Right renal pelvis (tissue), 4 donors: Measurements from ENCODE around the gene ZNF124. TPM values are rescaled to one million over a fixed set of nuclear protein-coding genes. Genes with fewer than 3 reads are reported as not detected.
"Not testable (repeated sequence)": the region's sequence is repeated elsewhere in the genome, so short reads cannot be mapped to it uniquely, and the experiment has no call there.

Experiments used
- DNase-seq, 4 donors: peaks; one replicate each; pipeline ENCODE4 v3.0.0-alpha.2; 2013; ENCODE audit warnings: low read depth in 4 of 4, low spot score in 3 of 4, missing footprints in 1 of 4
- polyA plus RNA-seq, 4 donors: library from polyadenylated mRNA; unstranded; fragments of 120-200 nt; gene quantifications; one replicate each; pipeline ENCODE4 v1.2.1, GENCODE V29; 2013; ENCODE audit not compliant: insufficient read length in 4 of 4

The ZNF124 gene
- polyA plus RNA-seq = 10 to 100 TPM; 21.8 to 32.0 (median 27.8) TPM

DNA sequence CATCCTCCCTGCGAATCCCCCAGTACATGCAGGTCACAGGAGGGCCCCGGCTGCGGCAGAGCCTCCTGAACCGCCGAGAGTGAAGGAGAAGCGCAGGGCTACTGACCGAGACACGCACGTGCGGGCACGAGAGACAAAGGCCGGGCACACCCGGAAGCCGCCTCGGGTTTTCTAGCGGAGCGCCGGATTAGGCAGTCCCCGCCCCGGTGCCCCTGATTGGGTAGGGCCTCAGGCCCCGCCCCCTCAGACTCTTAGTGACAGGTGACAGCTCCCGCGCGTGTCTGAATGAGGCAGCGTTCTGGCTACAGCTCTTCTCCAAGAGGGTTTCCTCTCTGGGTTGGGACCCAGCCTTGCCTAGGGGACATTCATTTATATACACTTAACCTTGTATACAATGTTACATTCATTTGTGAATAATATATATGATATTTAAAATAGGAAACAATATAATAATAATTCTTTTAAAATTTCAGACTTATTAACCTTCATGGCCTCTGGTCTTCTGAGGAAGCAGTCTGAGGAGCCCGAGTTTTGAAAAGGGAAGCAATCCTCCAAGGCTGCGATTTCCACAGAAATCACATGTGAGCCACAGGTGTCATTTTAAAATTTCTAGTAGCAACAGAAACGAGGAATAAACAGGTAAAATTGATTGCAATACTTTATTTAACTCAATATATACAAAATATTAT lies at the start of gene ZNF124:
ZNF124 (minus strand) TSS at position 146 of the 689 bp plus-strand sequence; CDS start at position 3, 143 bp downstream.
- not testable (repeated sequence) for DNase-seq

DNA sequence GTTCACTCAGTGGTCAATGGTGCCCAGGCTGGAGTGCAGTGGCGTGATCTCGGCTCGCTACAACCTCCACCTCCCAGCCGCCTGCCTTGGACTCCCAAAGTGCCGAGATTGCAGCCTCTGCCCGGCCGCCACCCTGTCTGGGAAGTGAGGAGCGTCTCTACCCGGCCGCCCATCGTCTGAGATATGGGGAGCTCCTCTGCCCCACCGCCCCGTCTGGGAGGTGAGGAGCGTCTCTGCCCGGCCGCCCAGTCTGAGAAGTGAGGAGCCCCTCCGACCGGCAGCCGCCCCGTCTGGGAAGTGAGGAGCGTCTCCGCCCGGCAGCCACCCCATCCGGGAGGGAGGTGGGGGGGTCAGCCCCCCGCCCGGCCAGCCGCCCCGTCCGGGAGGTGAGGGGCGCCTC lies 48.5 kb upstream of the ZNF124 start:
- not testable (repeated sequence) for DNase-seq

DNA sequence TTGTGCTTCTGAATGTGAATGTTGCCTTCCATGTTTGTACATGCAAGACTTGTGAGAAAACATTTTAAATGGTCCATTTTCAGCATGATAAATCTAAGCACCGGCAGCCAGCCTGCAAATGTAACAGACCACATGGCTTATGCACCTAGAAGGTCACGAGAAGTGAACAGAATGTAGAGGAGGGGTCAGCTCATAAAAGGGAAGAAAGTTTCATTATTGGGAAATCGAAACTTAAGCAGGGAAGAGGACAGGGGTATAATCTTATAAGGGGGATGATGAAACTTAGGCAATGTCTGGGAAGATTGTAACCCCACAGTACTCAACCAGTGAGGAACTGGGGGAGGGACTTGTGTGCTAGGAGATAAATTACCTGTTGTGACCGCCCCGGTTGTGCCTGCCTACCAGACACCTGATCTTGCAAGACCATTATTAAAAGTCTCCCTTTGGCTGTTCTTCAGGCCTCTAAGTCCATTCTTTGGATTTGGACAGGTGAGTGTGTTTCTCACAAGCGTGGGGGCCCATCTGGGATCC lies 46.4 kb upstream of the ZNF124 start:
- no peak for DNase-seq

DNA sequence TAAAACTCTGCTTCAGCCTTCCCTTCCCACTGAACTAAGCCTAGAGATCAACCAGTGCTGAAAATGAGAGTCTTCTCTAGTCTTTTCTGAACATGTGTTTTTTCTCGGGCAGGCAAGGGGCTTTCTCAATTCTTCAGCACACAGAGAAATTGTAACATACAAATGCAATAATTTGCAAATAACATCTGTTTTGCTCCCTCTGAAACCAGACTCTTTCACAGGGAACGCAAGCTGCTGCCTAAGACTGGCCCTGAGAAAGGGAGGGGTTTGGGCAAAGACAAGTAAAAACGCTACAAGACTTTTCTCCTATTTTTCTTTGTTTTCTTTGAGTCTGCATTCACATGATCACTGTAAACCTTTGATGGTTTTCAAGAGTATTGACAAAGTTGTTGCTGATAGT lies 44.4 kb upstream of the ZNF124 start:
- DNase-seq = no peak

DNA sequence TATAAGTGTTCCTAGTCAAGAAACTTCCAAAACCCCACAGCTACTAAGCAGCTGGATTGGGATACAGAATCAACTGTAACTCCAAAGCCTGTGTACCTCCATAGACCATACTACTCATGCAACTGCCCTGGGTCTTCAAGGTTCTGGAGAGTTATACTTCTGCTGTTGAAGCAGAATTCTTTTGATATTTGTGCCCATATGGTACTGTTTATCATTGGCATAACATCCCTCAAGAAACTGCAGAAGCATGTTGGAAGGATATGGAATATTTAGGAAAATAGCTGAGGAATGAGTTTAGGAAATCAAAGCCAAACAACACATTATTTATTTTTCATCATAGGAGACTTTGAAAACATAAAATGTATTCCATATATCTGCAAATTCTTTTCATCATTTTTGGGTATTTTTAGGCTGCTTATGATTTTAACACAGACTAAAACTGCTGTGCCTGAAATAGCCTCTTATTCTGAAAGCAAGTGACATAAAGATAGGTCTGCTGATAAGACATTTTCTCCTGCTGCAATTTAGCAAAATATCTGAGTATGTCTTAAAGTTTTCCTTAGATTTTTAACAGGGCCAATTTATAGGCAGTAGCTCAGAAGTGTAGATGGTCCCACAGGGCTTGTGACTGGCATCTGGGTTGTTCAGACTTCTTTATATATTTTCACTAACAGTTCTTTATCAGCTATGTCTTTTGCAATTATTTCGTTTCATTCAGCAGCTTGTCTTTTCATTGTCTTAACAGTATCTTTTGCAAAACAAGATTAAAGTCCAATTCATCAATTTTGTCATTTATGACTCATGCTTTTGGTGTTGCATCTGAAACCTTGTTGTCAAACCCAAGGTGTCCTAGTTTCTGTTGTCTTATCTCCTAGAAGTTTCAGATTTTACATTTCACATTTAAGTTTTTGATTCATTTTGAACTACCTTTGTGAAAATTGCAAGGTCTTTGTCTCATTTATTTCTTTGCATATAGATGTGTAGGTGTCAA lies 41.1 kb upstream of the ZNF124 start:
- DNase-seq = no peak

DNA sequence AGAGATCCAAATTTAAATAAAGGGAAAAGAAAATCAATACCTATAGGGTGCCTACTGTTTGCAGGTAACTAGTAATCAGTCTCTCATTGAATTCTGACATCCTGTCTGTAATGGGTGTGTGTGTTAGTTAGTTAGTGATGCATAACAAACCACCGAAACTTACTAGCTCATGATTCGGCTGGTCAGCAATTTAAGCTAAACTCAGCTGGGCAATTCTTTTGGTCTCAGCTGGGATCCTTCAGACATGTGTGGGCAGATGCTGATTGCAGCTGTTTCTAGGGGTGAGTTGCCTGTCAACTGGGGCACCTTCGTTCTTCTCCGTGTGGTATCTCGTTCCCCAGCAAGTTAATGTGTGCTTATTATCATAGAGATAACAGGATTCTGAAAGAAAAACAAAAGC lies 40.2 kb upstream of the ZNF124 start:
- DNase-seq = no peak

DNA sequence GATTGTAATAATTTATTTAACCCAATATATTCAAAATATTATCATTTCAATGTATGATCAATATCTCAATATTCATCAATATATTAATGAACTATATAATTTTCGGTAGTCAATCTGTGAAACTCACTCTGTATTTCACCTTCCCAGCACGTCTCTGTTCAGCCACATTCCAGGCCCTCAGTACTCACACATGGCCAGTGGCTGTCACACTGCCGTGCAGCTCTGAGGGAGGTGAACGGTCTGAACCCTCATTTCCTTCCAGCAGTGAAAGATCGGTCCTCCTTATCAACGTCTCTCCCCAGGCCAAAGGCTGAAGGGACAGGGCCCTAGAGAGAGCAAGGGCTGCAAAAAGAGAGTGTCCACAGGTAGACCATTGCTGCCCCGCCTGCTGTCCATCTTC lies 39.5 kb upstream of the ZNF124 start:
- DNase-seq = no peak

DNA sequence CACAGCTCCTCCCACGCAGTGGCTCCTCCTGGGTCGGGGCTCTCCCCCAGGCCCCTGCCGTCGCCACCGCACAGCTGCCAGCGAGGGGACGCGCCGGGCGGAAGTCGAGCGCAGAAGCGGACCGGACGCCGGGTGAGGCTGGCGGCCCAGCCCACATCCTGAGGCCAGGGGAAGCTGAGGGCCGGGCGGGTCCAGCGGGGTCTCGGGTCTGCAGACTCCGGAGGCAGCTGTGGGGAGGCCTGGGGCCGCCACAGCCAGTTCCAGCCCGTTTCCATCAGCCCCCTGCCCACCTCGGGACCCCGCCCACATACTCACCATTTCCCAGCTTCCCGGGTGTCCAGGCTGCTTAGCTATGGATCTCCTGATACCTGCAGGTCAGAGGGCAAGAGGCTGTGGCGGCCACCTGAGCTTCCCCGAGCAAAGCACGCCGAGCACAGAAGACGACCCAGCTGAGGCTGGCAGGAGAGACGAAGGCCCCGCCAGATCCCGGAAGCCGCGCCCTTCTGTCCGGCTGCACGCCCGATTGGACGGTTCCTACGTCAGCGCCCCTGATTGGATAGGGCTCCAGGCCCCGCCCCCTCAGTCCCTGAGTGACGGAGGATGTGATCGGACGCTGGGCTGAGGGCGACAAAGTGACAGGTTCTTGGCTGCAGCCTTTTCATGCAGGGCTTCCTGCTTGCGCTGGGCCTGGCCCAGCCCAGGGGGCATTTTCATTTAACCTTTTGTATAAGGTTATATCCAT lies 38.7 kb upstream of the ZNF124 start:
- DNase-seq = peak; percentile 85 to 93 (median 90)

DNA sequence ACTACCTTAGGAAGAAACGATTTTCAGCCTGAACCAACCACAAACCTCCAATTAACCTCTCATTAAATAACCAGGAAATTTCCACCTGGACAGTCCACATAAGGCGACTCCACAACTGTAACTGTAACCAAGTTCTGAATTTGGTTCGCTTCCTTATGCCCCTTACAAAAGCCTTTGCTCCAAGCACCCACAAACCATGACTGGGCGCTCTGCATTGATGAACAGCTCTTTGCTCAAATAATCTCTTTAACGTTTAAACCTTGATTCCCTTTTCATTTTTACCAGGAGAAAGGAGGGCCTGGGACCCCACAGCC lies 38.2 kb upstream of the ZNF124 start:
- no peak for DNase-seq

DNA sequence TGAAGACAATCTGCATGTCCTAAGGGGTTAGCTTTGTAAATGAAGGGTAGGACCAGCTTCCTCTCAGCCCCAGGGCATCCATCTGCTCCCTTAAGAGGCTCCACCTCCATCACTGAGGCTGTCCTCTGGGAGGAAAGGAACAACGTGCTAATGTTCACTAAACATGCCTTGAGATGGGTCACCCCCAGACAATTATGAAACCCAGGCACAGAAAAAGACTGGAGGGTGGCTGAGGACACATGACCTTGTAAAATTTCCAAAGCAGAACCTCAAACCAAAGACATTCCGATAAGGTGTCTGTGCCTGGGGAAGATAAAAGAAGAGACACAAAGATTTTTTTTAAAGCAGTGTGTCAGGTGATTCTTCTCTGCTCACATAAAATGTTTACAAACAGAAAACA lies 37.6 kb upstream of the ZNF124 start:
- no peak for DNase-seq

DNA sequence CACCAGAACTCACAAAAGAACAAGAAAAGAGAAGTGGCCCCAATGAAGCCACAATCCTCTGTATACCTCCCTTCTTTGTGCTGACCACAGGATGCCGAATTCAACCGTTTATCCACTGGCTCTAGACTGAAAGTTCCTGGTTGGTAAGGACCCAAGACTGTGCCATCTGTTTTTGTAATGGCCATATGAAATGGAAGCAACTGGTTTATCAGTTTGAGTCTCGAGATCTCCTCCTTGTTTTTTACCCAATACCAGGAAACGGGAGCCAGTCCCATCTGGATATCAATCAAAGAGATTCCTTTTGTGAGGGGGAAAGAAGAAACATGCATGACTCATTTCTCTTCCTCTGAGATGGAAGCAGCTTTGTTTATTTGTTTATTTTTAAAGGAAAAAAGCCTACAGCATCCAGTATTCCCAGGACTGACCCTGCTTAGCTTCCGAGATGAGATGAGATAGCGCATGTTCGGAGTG lies 32.4 kb upstream of the ZNF124 start:
- DNase-seq = no peak

DNA sequence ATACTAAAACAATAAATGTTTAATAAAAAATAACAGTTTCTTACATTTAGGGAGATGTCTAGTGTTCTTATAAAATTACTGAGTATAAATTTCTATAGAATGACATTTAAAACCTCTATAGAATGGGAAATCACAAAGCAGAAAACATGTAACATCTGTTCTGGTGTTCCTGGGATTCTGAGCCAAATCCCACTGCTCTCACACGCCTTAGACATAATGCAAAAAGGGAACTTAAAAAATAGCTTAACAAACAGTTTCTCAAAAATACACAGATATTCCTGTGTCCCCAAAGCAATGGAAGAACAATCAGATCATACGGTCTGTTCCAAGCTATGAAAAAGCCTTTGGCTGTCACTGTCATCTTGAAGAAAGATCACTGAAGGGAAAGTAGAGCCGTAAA lies 27.0 kb upstream of the ZNF124 start:
- DNase-seq = no peak

DNA sequence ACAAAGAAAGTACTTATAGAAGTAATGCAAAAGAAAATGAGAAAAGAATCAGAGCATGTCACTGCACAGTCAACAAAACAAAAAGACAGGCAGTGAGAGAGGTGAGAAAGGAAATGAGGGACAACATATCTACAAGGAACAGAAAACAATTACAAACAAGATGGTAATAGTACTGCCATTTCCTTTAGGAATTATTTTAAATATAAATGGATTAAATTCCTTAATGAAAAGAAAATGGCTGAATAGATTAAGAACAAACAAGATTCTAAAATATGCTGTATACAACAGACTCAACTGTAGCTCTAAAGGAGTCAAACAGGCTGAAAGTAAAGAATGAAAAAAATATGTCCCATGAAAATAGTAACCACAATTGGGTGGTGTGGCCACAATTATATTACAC lies 22.1 kb upstream of the ZNF124 start:
- no peak for DNase-seq

DNA sequence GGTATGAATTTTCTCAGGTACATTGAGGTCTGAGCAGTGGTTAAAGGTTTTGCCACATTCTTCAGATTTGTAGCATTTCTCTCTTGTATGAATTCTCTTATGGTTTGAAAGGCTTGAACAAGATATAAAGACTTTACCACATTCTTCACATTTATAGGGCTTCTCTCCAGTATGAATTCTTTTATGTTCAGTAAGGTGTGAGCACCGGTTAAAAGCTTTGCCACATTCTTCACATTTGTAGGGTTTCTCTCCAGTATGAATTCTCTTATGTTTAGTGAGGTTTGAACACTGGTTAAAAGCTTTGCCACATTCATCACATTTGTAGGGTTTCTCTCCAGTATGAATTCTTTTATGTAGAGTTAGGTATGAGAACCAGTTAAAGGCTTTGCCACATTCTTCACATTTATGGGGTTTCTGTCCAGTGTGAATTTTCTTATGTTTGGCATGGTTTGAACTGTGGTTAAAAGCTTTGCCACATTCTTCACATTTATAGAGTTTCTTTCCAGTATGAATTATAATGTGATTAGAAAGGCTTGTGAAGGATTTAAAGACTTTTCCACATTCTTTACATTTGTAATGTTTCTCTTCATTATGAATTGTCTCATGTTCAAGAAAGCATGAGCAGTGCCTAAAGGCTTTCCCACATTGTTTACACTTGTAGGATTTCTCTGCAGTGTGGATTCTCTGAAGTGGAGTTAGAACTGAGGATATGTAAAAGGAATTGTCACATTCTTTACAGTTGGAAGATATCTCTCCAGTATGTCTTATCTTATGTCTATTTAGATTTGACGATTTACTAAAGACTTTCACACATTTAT lies 18.4 kb upstream of the ZNF124 start:
- no peak for DNase-seq

DNA sequence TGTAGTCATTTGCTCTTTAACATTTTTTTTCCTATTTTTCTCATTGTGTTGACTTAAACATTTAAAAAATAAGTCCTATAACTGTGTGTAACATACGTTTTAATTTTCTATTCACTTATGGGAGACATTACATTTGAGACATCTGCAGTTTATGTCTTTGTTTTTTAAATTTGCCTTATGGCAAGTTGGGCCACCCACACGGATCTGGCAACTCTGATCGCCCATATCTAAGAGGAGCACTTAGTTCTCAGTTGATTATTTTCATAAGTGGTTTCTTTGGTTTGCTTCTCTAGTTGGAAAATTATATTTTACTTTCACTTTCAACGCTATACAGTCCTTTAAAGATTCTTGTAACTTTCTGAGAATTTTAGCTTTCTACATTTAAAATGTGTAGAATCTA lies 13.8 kb upstream of the ZNF124 start:
- DNase-seq = no peak

DNA sequence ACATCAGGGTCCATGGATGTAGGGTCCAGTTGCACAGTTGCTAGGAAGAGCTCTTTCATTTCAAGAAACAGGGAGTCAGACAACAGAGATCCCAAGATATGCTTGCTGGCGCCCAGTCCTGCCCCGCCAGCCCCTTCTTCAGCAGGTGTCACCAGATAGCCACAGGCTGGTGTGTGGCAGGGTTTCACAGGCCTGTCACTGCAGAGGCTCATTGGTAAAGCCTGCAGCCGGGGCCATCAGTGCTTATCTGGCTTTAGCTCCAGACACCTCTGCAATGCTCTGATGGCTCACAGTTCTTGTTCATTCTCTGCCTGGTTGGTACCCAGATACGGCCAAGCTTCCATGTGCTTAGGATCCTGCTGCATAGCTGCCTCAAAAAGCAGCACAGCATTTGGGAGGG lies 12.4 kb upstream of the ZNF124 start:
- DNase-seq = no peak

DNA sequence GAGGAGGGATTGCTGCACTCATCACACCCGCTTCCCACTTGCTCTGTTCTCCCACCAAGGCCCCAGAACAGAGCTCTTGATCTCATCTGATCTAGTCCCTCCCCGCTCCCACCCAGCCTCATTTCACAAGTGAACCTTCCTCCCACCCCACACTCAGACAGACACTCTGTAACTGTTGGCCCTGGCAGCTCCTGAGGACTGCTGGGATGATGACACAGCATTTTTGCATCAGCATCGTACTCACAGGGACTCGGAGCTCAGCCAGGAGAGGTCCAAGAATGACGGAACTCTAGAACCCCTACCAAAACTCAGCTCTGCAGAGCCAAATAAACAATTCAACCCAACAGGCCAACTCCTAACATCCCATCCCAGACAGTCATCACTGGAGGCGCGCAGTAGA lies 11.2 kb upstream of the ZNF124 start:
- DNase-seq = no peak

DNA sequence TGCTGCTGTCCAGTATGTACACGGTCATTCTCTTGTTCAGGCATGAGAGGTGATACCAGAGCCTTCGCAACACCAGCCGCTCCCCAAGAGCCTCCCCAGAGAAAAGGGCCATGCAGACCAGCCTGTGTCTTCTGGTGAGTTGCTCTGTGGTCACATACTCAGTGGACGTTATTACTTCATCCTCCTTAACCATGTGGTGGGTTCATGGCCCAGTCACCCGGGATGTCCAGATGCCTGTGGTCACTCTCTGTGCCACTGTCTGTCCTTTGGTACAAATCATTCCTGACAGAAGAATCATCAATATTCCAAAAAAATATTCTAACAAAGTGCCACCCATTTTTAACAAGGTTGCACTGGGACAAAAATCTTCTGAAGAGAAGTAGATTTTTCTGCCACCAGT lies 8.8 kb upstream of the ZNF124 start:
- no peak for DNase-seq

DNA sequence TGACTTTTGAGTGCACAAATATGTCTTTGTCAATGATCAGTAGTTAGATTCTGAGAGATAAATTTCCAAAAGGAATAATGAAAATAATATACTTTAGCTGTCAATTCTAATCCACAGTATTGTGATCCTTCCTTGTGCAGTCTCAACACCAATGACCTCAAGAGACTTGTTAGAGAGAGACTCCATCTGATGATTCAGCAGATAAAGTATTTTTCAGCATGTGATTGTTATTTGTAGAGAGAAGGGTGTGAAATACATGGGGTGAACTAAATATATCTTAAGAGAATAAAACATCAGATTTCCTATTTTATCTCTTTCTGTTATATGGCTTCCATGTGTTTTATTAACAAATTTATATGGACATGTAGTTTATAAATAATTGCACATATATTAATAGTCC lies 5.9 kb upstream of the ZNF124 start:
- DNase-seq = no peak

DNA sequence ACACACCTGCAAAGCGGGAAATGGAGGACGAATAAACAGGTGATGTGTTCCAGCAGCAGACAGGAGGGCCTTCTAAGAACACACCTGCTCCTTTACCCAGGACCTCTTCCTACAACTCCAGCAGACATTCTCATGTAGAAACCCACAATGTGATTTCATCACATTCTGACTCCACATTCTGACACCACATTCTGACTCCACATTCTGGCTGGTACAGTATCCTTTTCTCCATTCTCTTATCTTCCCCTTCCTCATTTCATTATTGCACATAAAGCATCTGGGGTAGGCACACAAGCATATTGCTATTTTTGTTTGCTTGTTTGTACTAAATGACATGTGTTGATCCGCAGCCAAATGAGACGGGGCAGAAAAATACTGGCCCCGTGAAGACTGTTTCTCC lies 3.6 kb upstream of the ZNF124 start:
- no peak for DNase-seq
